ENCODE results near the gene NCAPG. TPM values are rescaled to one million over a fixed set of nuclear protein-coding genes. Genes with fewer than 3 reads are reported as not detected.
A peak's percentile ranks its signal among the peaks of the same experiment; 100 is the strongest.

NCAPG gene
- total and polyA plus RNA-seq, 8 donors: 3.0 to 47.7 (median 23.5) TPM

- no peak for TF ChIP-seq CTCF (IDR thresholded peaks at IDR 0.05)
- intact Hi-C loops (cut with DNase I): no loop called here
- no peak for ATAC-seq
Observed at GRCh38 chr4:17794730-17795129, 16.0 kb upstream of the NCAPG start.

GRCh38 chr4:17797808-17798207 lies 13.0 kb upstream of the NCAPG start:
- no peaks in the 10 kb centered on the region for H3K27me3 ChIP-seq
- no peak overlapping the region for H3K27ac ChIP-seq
- peaks cover 0 to 44% of the 10 kb centered on the region in 2 donors for H3K36me3 ChIP-seq
- no peaks in the 10 kb centered on the region for H3K9me3 ChIP-seq
- TF ChIP-seq CTCF (IDR thresholded peaks at IDR 0.05): no peak
- intact Hi-C loops (cut with DNase I): no loop called here
- H3K4me1 ChIP-seq: no peaks in the 10 kb centered on the region
- DNase-seq (no peak), ATAC-seq (no peak)
- H3K4me3 ChIP-seq: no peak overlapping the region

More at GRCh38 chr4:17794730-17795129, 16.0 kb upstream of the NCAPG start:
- H3K27me3 ChIP-seq: no peaks in the 10 kb centered on the region
- H3K36me3 ChIP-seq: peaks cover 0 to 20% of the 10 kb centered on the region in 2 donors
- H3K4me1 ChIP-seq: no peaks in the 10 kb centered on the region
- no peak overlapping the region for H3K27ac ChIP-seq
- H3K4me3 ChIP-seq: no peak overlapping the region
- no peaks in the 10 kb centered on the region for H3K9me3 ChIP-seq
- DNase-seq: no peak

GRCh38 chr4:17805580-17806155 lies 5.1 kb upstream of the NCAPG start:
- no peak overlapping the region for H3K4me3 ChIP-seq
- no peaks in the 10 kb centered on the region for H3K9me3 ChIP-seq
- peaks cover 18 to 35% of the 10 kb centered on the region in 2 donors for H3K4me1 ChIP-seq
- peaks cover 0 to 39% of the 10 kb centered on the region in 2 donors for H3K36me3 ChIP-seq
- no peak for TF ChIP-seq CTCF (IDR thresholded peaks at IDR 0.05)
- intact Hi-C loops (cut with DNase I): no loop called here
- DNase-seq: no peak
- no peak for ATAC-seq
- no peak overlapping the region for H3K27ac ChIP-seq
- H3K27me3 ChIP-seq: no peaks in the 10 kb centered on the region

- Histone ChIP-seq H3K9me3 (no peaks in the 10 kb centered on the region), H3K27ac (no peak overlapping the region), H3K27me3 (no peaks in the 10 kb centered on the region), H3K4me3 (peak overlapping the region in 1 of 2 donors; percentile 2), H3K4me1 (peaks cover 18 to 49% of the 10 kb centered on the region in 2 donors), H3K36me3 (peaks cover 0 to 24% of the 10 kb centered on the region in 2 donors)
- no peak for TF ChIP-seq CTCF (IDR thresholded peaks at IDR 0.05)
- intact Hi-C loops (cut with DNase I): no loop called here
- no peak for ATAC-seq
- no peak for DNase-seq
Observed at GRCh38 chr4:17807446-17807845, 3.3 kb upstream of the NCAPG start.

- ATAC-seq: no peak
- intact Hi-C loops (cut with DNase I): no loop called here
- peak overlapping the region; percentile 77 to 86 for H3K4me3 ChIP-seq
- no peaks in the 10 kb centered on the region for H3K9me3 ChIP-seq
- peaks cover 0 to 2% of the 10 kb centered on the region in 2 donors for H3K36me3 ChIP-seq
- no peaks in the 10 kb centered on the region for H3K27me3 ChIP-seq
- no peak for TF ChIP-seq CTCF (IDR thresholded peaks at IDR 0.05)
- H3K27ac ChIP-seq: peak overlapping the region; percentile 91 to 97
- DNase-seq: no peak
- H3K4me1 ChIP-seq: peaks cover 18 to 57% of the 10 kb centered on the region in 2 donors
Observed at GRCh38 chr4:17809667-17810066, 1.1 kb upstream of the NCAPG start.
